ENCODE results near the gene CCDC68. TPM values are rescaled to one million over a fixed set of nuclear protein-coding genes. Genes with fewer than 3 reads are reported as not detected.

Gene CCDC68
- total RNA-seq, 1 experiment from 2014 or later, result 6.9 TPM

GRCh38 chr18:54984908-54985307, 25.6 kb upstream of the CCDC68 start:
- no peak for DNase-seq
- no peaks in the 10 kb centered on the region for H3K9me3 Mint-ChIP-seq (ENCODE audit: unreplicated experiment)
- no peaks in the 10 kb centered on the region for H3K36me3 Mint-ChIP-seq (ENCODE audit: insufficient read depth, unreplicated experiment)
- H3K4me1 Mint-ChIP-seq (ENCODE audit: low read depth, unreplicated experiment), result no peaks in the 10 kb centered on the region
- Histone ChIP-seq H3K36me3 (ENCODE audit: control insufficient read depth, insufficient read depth, low read length) (no peaks in the 10 kb centered on the region), H3K4me3 (ENCODE audit: low read depth, low read length) (no peak overlapping the region), H3K4me1 (no peaks in the 10 kb centered on the region), H3K27me3 (replicated peaks; ENCODE audit: control insufficient read depth, insufficient read depth, low read length) (no peaks in the 10 kb centered on the region), H3K9me3 (no peaks in the 10 kb centered on the region)
- no TSS peak for BruUV-seq (replicated peaks)
- no peak overlapping the region for H3K27ac Mint-ChIP-seq (ENCODE audit: unreplicated experiment)
- intact Hi-C loops (cut with micrococcal nuclease; ENCODE audit: unreplicated experiment), result loop anchor here (5.0 kb wide), 1 partner anchor 68 kb away; no protein-coding TSS in a partner anchor
- ChIA-PET POLR2A (no interaction called here), CTCF (no interaction called here)
- no peak for TF ChIP-seq CTCF (IDR thresholded peaks at IDR 0.05; ENCODE audit: insufficient read depth in 1 of 2, low read depth in 1 of 2, low read length in 1 of 2, severe bottlenecking in 1 of 2, unreplicated experiment in 1 of 2)
- H3K27me3 Mint-ChIP-seq (ENCODE audit: insufficient read depth, unreplicated experiment), result no peaks in the 10 kb centered on the region
- no peak overlapping the region for H3K4me3 Mint-ChIP-seq (ENCODE audit: unreplicated experiment)

GRCh38 chr18:54983791-54984190, 24.5 kb upstream of the CCDC68 start:
- Histone ChIP-seq H3K36me3 (ENCODE audit: control insufficient read depth, insufficient read depth, low read length) (no peaks in the 10 kb centered on the region), H3K9me3 (no peaks in the 10 kb centered on the region), H3K4me1 (no peaks in the 10 kb centered on the region), H3K27me3 (replicated peaks; ENCODE audit: control insufficient read depth, insufficient read depth, low read length) (no peaks in the 10 kb centered on the region), H3K4me3 (ENCODE audit: low read depth, low read length) (no peak overlapping the region)
- no peak for TF ChIP-seq CTCF (IDR thresholded peaks at IDR 0.05; ENCODE audit: insufficient read depth in 1 of 2, low read depth in 1 of 2, low read length in 1 of 2, severe bottlenecking in 1 of 2, unreplicated experiment in 1 of 2)
- no peaks in the 10 kb centered on the region for H3K4me1 Mint-ChIP-seq (ENCODE audit: low read depth, unreplicated experiment)
- no peaks in the 10 kb centered on the region for H3K9me3 Mint-ChIP-seq (ENCODE audit: unreplicated experiment)
- CTCF ChIA-PET, result interaction anchor here (0.7 kb wide), 2 partner anchors 8 to 123 kb away, joined by 3 read pairs; no protein-coding TSS in a partner anchor
- no peaks in the 10 kb centered on the region for H3K36me3 Mint-ChIP-seq (ENCODE audit: insufficient read depth, unreplicated experiment)
- H3K27ac Mint-ChIP-seq (ENCODE audit: unreplicated experiment), result no peak overlapping the region
- DNase-seq, result no peak
- intact Hi-C loops (cut with micrococcal nuclease; ENCODE audit: unreplicated experiment), result loop anchor here (1.0 to 5.0 kb wide), 3 partner anchors 25 to 304 kb away; no protein-coding TSS in a partner anchor
- H3K4me3 Mint-ChIP-seq (ENCODE audit: unreplicated experiment), result no peak overlapping the region
- no TSS peak for BruUV-seq (replicated peaks)
- POLR2A ChIA-PET, result no interaction called here
- no peaks in the 10 kb centered on the region for H3K27me3 Mint-ChIP-seq (ENCODE audit: insufficient read depth, unreplicated experiment)

- Histone ChIP-seq H3K36me3 (ENCODE audit: control insufficient read depth, insufficient read depth, low read length) (no peaks in the 10 kb centered on the region), H3K27me3 (replicated peaks; ENCODE audit: control insufficient read depth, insufficient read depth, low read length) (no peaks in the 10 kb centered on the region), H3K4me1 (no peaks in the 10 kb centered on the region), H3K9me3 (no peaks in the 10 kb centered on the region), H3K4me3 (ENCODE audit: low read depth, low read length) (no peak overlapping the region)
- peak in 1 of 2 experiments; percentile 11 for DNase-seq
- CTCF ChIA-PET, result interaction anchor here (0.7 kb wide), 2 partner anchors 9 to 123 kb away, joined by 3 read pairs; no protein-coding TSS in a partner anchor
- BruUV-seq (replicated peaks), result no TSS peak
- Mint-ChIP-seq H3K27me3 (ENCODE audit: insufficient read depth, unreplicated experiment) (no peaks in the 10 kb centered on the region), H3K9me3 (ENCODE audit: unreplicated experiment) (no peaks in the 10 kb centered on the region), H3K4me3 (ENCODE audit: unreplicated experiment) (no peak overlapping the region), H3K4me1 (ENCODE audit: low read depth, unreplicated experiment) (no peaks in the 10 kb centered on the region), H3K36me3 (ENCODE audit: insufficient read depth, unreplicated experiment) (no peaks in the 10 kb centered on the region), H3K27ac (ENCODE audit: unreplicated experiment) (no peak overlapping the region)
- POLR2A ChIA-PET, result no interaction called here
- peak; percentile 26 to 36 for TF ChIP-seq CTCF (IDR thresholded peaks at IDR 0.05; ENCODE audit: insufficient read depth in 1 of 2, low read depth in 1 of 2, low read length in 1 of 2, severe bottlenecking in 1 of 2, unreplicated experiment in 1 of 2)
- intact Hi-C loops (cut with micrococcal nuclease; ENCODE audit: unreplicated experiment), result loop anchor here (1.0 to 5.0 kb wide), 3 partner anchors 25 to 304 kb away; no protein-coding TSS in a partner anchor
These were observed 23.9 kb upstream of the CCDC68 start for GRCh38 chr18:54983041-54983686.

All from Caco-2 (cell line).